Measurements from ENCODE around the gene LRRC36. TPM values are rescaled to one million over a fixed set of nuclear protein-coding genes. Genes with fewer than 3 reads are reported as not detected.

The LRRC36 gene
- polyA plus RNA-seq, 1 donor (not counting 4 experiments of a cell fraction or from before 2014, with no cell fraction given), result not detected

GRCh38 chr16:67284699-67285646 lies 41.6 kb upstream of the LRRC36 start:
- no peak overlapping the region for H2AFZ ChIP-seq (ENCODE audit: control insufficient read depth, low read length)
- no peaks in the 10 kb centered on the region for H4K20me1 ChIP-seq (ENCODE audit: control insufficient read depth, extremely low read depth, insufficient read depth, low read length)
- H3K27me3 ChIP-seq (ENCODE audit: control insufficient read depth, extremely low read depth, insufficient read depth, low read length), result peaks cover 44% of the 10 kb centered on the region
- H3K9me1 ChIP-seq (ENCODE audit: control insufficient read depth, extremely low read depth, insufficient read depth, low read length), result no peaks in the 10 kb centered on the region
- H3K4me1 ChIP-seq (ENCODE audit: control insufficient read depth, extremely low read depth, insufficient read depth, low read length), result no peaks in the 10 kb centered on the region
- dilution Hi-C loops (cut with MboI; ENCODE audit: extremely low pct_ligation_motif_present, low sequenced_read_pairs), result no loop called here
- no peak overlapping the region for H3K9ac ChIP-seq (ENCODE audit: control insufficient read depth, extremely low read depth, insufficient read depth, low read length)
- no peaks in the 10 kb centered on the region for H3K9me3 ChIP-seq (ENCODE audit: control insufficient read depth, low read depth, low read length)
- no peak overlapping the region for H3K4me3 ChIP-seq (ENCODE audit: control insufficient read depth in 2 of 3, extremely low read depth in 1 of 3, insufficient read depth in 2 of 3, low read depth in 1 of 3, low read length in 3 of 3)
- no peak for TF ChIP-seq EZH2 (IDR thresholded peaks at IDR 0.05; ENCODE audit: low read length)
- TF ChIP-seq CTCF (optimal IDR thresholded peaks at IDR 0.05 in 1 of 3, IDR thresholded peaks at IDR 0.05 in 1 of 3, conservative IDR thresholded peaks at IDR 0.05 in 1 of 3; ENCODE audit: extremely low read depth in 1 of 3, insufficient read depth in 2 of 3, low read length in 3 of 3), result peak; percentile 13 to 73 (median 64)
- no peak for FAIRE-seq
- no peaks in the 10 kb centered on the region for H3K36me3 ChIP-seq (ENCODE audit: control insufficient read depth in 2 of 2, extremely low read depth in 1 of 2, insufficient read depth in 2 of 2, low read length in 2 of 2)
- H3K27ac ChIP-seq (ENCODE audit: control insufficient read depth, insufficient read depth, low read length), result no peak overlapping the region
- no peak for DNase-seq (ENCODE audit: low read depth, low spot score)
- H3K4me2 ChIP-seq (ENCODE audit: control insufficient read depth, extremely low read depth, insufficient read depth, low read depth, low read length), result no peak overlapping the region
- H3K79me2 ChIP-seq (ENCODE audit: control insufficient read depth, insufficient read depth, low read length), result no peaks in the 10 kb centered on the region

- no peak overlapping the region for H3K9ac ChIP-seq (ENCODE audit: control insufficient read depth, extremely low read depth, insufficient read depth, low read length)
- H3K4me1 ChIP-seq (ENCODE audit: control insufficient read depth, extremely low read depth, insufficient read depth, low read length), result no peaks in the 10 kb centered on the region
- peaks cover 28% of the 10 kb centered on the region for H3K27me3 ChIP-seq (ENCODE audit: control insufficient read depth, extremely low read depth, insufficient read depth, low read length)
- dilution Hi-C loops (cut with MboI; ENCODE audit: extremely low pct_ligation_motif_present, low sequenced_read_pairs), result no loop called here
- H3K36me3 ChIP-seq (ENCODE audit: control insufficient read depth in 2 of 2, extremely low read depth in 1 of 2, insufficient read depth in 2 of 2, low read length in 2 of 2), result no peaks in the 10 kb centered on the region
- H2AFZ ChIP-seq (ENCODE audit: control insufficient read depth, low read length), result no peak overlapping the region
- DNase-seq (ENCODE audit: low read depth, low spot score) (no peak), FAIRE-seq (no peak)
- H3K79me2 ChIP-seq (ENCODE audit: control insufficient read depth, insufficient read depth, low read length), result no peaks in the 10 kb centered on the region
- no peaks in the 10 kb centered on the region for H3K9me3 ChIP-seq (ENCODE audit: control insufficient read depth, low read depth, low read length)
- no peak for TF ChIP-seq EZH2 (IDR thresholded peaks at IDR 0.05; ENCODE audit: low read length)
- no peak for TF ChIP-seq CTCF (optimal IDR thresholded peaks at IDR 0.05 in 1 of 3, IDR thresholded peaks at IDR 0.05 in 1 of 3, conservative IDR thresholded peaks at IDR 0.05 in 1 of 3; ENCODE audit: extremely low read depth in 1 of 3, insufficient read depth in 2 of 3, low read length in 3 of 3)
- no peak overlapping the region for H3K27ac ChIP-seq (ENCODE audit: control insufficient read depth, insufficient read depth, low read length)
- no peak overlapping the region for H3K4me2 ChIP-seq (ENCODE audit: control insufficient read depth, extremely low read depth, insufficient read depth, low read depth, low read length)
- H3K9me1 ChIP-seq (ENCODE audit: control insufficient read depth, extremely low read depth, insufficient read depth, low read length), result no peaks in the 10 kb centered on the region
- H4K20me1 ChIP-seq (ENCODE audit: control insufficient read depth, extremely low read depth, insufficient read depth, low read length), result no peaks in the 10 kb centered on the region
- no peak overlapping the region for H3K4me3 ChIP-seq (ENCODE audit: control insufficient read depth in 2 of 3, extremely low read depth in 1 of 3, insufficient read depth in 2 of 3, low read depth in 1 of 3, low read length in 3 of 3)
Measured at GRCh38 chr16:67286441-67287235, 40.0 kb upstream of the LRRC36 start.

All from keratinocyte (primary cell).